DOHH2 (cell line): ENCODE results near the gene IL17RA.

ENCODE experiments used
- H3F3A ChIP-seq: fragments of 200-600 bp; sonication (generic), shearing (Covaris generic); 2 replicates; pipeline ENCODE4 v1.6.0; 2016; ENCODE audit warnings: antibody characterized with exemption, mild to moderate bottlenecking; ENCODE audit not compliant: control insufficient read depth, insufficient read depth
- H3K27ac ChIP-seq: fragments of 200-600 bp; sonication (generic); 2 replicates; pipeline ENCODE4 v1.5.1; 2014; ENCODE audit warnings: low read depth, mild to moderate bottlenecking, low read length, moderate library complexity
- H3K27me3 ChIP-seq: fragments of 200-600 bp; sonication (generic); 2 replicates; pipeline ENCODE4 v1.6.1; 2014; ENCODE audit warnings: mild to moderate bottlenecking, low read length, mixed read lengths; ENCODE audit not compliant: control insufficient read depth
- H3K36me3 ChIP-seq: fragments of 200-600 bp; sonication (generic); 2 replicates; pipeline ENCODE4 v1.6.1; 2014; ENCODE audit warnings: mild to moderate bottlenecking, low read length, moderate library complexity, mixed read lengths; ENCODE audit not compliant: control insufficient read depth
- H3K4me1 ChIP-seq: fragments of 200-600 bp; sonication (generic); 2 replicates; pipeline ENCODE4 v1.6.1; 2014; ENCODE audit warnings: mild to moderate bottlenecking, low read length, mixed read lengths; ENCODE audit not compliant: control insufficient read depth
- H3K4me2 ChIP-seq: fragments of 200-600 bp; sonication (generic); 2 replicates; pipeline ENCODE4 v1.6.0; 2014; ENCODE audit warnings: mild to moderate bottlenecking, low read length, moderate library complexity
- H3K4me3 ChIP-seq: fragments of 200-600 bp; sonication (generic); 2 replicates; pipeline ENCODE4 v1.5.1; 2014; ENCODE audit warnings: mild to moderate bottlenecking, low read length, mixed read lengths
- H3K79me2 ChIP-seq: fragments of 200-600 bp; sonication (generic); 2 replicates; pipeline ENCODE4 v1.6.1; 2014; ENCODE audit warnings: mild to moderate bottlenecking, low read length, mixed read lengths; ENCODE audit not compliant: control insufficient read depth
- H3K9me2 ChIP-seq: fragments of 200-600 bp; sonication (generic); replicated peaks from 2 replicates; pipeline ENCODE4 v1.6.1; 2014; ENCODE audit warnings: mild to moderate bottlenecking, low read length, mixed read lengths; ENCODE audit not compliant: control insufficient read depth
- H3K9me3 ChIP-seq: fragments of 200-600 bp; sonication (generic); 2 replicates; pipeline ENCODE4 v1.6.1; 2014; ENCODE audit warnings: antibody characterized with exemption, low read length, mixed read lengths; ENCODE audit not compliant: control insufficient read depth, insufficient read depth
- H4K20me1 ChIP-seq: fragments of 200-600 bp; sonication (generic); 2 replicates; pipeline ENCODE4 v1.6.0; 2014; ENCODE audit warnings: low read depth, mild to moderate bottlenecking, antibody characterized with exemption, low read length, moderate library complexity; ENCODE audit not compliant: control insufficient read depth, insufficient read depth
- EZH2phosphoT487 ChIP-seq: fragments of 200-600 bp; sonication (generic); IDR thresholded peaks from 2 replicates; pipeline ENCODE4 v1.6.1; 2017; ENCODE audit warnings: borderline replicate concordance, mild to moderate bottlenecking, antibody characterized with exemption, low read length, moderate library complexity, mixed read lengths
- TF ChIP-seq, protein P1 (sequence below): fragments of 200-600 bp; sonication (generic); IDR thresholded peaks from one replicate; pipeline ENCODE4 v1.5.1; 2014; ENCODE audit warnings: antibody characterized with exemption, mild to moderate bottlenecking, low read depth, low read length; ENCODE audit not compliant: poor library complexity, severe bottlenecking

Gene IL17RA

DNA sequence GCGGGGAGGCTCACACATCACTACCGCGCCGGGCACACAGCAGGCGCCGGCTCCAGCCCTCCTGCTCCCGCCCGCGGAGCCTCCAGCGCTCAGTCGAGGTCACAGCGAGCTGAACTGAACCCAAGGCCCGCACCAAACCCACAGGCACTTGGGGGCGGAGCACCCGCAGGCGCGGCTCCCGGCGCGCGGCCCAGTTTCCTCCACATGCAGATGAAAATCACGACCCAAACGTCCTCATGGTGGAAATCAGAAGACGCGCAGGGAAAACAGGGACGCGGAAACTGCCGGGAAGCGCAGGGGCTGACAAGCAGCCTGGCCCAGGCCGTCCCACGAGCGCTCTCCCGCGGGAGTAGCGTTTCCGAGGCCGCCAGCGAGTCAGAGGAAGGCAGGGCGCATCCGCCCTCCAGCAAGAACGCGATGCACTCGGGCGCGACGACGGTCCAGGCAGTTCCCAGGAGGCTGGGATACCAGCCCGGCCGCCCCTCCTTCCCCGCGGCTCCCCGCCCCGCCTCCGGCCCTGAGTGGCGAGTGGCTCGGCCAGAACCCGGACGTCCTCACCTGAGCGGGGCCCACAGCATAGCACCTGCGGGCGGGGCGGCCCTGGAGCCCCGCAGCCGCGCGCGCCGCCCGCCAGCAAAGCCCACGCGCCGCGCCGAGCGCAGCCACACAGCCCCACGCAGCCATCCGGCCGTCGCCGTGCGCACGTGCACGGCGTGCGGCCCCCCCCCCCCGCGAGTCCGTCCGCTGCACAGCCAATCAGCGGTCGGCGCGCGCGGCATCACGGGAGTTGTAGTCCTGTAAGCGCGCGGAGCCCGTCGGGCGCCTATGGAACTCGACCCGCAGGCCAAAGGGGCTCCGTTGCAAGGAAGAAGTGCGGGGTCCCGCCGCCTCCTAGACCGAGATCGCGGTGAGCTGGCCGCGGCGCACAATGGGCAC is 74.0 kb downstream of the IL17RA start, which contains the start of gene HDHD5:
Gene HDHD5, minus strand, starts transcription at position 710 of the 936 bp plus-strand sequence. Its CDS starts 26 bp downstream, at position 684.
- Histone ChIP-seq H3K9me3 (no peaks in the 10 kb centered on the region), H4K20me1 (no peaks in the 10 kb centered on the region), H3K9me2 (no peaks in the 10 kb centered on the region), H3F3A (0 out of 2 replicates have a peak, but pooled peaks cover 3% of the 10 kb centered on the region), H3K27me3 (no peaks in the 10 kb centered on the region), H3K4me2 (peak within 1 kb of the TSS; percentile 99), H3K27ac (peak within 1 kb of the TSS; percentile 56), H3K36me3 (peaks cover 14% of the 10 kb centered on the region), H3K79me2 (peaks cover 61% of the 10 kb centered on the region), H3K4me1 (peaks cover 35% of the 10 kb centered on the region), H3K4me3 (peak within 1 kb of the TSS; percentile 96)
- TF ChIP-seq, protein P1, sequence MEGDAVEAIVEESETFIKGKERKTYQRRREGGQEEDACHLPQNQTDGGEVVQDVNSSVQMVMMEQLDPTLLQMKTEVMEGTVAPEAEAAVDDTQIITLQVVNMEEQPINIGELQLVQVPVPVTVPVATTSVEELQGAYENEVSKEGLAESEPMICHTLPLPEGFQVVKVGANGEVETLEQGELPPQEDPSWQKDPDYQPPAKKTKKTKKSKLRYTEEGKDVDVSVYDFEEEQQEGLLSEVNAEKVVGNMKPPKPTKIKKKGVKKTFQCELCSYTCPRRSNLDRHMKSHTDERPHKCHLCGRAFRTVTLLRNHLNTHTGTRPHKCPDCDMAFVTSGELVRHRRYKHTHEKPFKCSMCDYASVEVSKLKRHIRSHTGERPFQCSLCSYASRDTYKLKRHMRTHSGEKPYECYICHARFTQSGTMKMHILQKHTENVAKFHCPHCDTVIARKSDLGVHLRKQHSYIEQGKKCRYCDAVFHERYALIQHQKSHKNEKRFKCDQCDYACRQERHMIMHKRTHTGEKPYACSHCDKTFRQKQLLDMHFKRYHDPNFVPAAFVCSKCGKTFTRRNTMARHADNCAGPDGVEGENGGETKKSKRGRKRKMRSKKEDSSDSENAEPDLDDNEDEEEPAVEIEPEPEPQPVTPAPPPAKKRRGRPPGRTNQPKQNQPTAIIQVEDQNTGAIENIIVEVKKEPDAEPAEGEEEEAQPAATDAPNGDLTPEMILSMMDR: no peak
- no peak for TF ChIP-seq EZH2phosphoT487

DNA sequence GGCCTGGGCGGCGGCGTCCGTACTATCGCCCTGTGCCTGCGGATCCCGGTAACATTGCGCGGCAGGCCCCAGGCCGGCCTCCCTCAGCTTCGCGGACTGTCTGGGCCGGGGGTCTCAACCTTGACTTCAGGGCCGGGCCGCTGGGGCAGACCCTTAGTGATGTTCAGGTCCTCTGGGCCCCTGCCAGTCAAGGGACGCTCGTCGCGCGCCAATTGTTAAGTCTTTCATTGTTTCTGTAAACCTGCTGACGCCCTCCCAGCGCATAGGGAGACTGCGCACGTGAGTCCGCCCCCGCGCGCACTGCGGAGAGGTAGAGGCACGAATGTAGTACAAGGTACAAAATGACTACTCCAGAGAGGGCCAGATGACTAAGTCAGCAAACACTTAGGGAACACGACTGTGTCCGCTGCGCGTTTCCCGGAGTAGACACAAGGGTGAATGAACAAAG is 74.7 kb downstream of the IL17RA start:
- TF ChIP-seq EZH2phosphoT487: no peak
- TF ChIP-seq, protein P1: no peak

DNA sequence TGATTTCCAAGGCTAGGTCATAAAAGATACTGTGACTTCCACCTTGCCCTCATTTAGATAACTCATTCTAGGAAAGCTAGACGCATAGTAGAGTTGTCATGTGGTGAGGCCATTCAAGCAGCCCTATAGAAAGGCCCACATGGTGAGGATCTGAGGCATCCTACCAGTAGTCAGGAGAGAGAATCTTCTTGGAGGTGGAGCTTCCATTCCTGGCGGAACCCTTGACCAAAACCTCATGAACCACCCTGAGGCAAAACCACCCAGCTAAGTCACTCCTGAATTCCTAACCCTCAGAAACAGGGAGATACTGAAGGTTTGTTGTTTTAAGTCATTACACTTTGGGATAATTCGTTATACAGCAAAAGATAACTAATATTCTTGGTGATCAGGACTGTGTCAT is 77.2 kb downstream of the IL17RA start:
- H3K4me2 ChIP-seq: no peak overlapping the region
- no peaks in the 10 kb centered on the region for H3K9me2 ChIP-seq
- no peaks in the 10 kb centered on the region for H3K9me3 ChIP-seq
- peaks cover 21% of the 10 kb centered on the region for H3K4me1 ChIP-seq
- peaks cover 14% of the 10 kb centered on the region; the same call in 1 of the 2 replicates for H3K36me3 ChIP-seq
- 0 out of 2 replicates have a peak, but pooled peaks cover 6% of the 10 kb centered on the region for H4K20me1 ChIP-seq
- H3F3A ChIP-seq: 0 out of 2 replicates have a peak, but pooled peaks cover 3% of the 10 kb centered on the region
- H3K4me3 ChIP-seq: no peak overlapping the region
- peaks cover 30% of the 10 kb centered on the region for H3K79me2 ChIP-seq
- no peak overlapping the region for H3K27ac ChIP-seq
- H3K27me3 ChIP-seq: no peaks in the 10 kb centered on the region
- TF ChIP-seq, protein P1: no peak
- no peak for TF ChIP-seq EZH2phosphoT487

More for the DNA sequence above, 74.7 kb downstream of the IL17RA start:
- Histone ChIP-seq H3K27me3 (no peaks in the 10 kb centered on the region), H3F3A (0 out of 2 replicates have a peak, but pooled peaks cover 3% of the 10 kb centered on the region), H3K4me3 (peak overlapping the region; percentile 96), H3K36me3 (peaks cover 14% of the 10 kb centered on the region), H3K9me2 (no peaks in the 10 kb centered on the region), H3K4me2 (peak overlapping the region; percentile 99), H3K27ac (peak overlapping the region; percentile 56; the same call in 1 of the 2 replicates), H3K9me3 (no peaks in the 10 kb centered on the region), H3K79me2 (peaks cover 55% of the 10 kb centered on the region), H4K20me1 (no peaks in the 10 kb centered on the region), H3K4me1 (peaks cover 35% of the 10 kb centered on the region)
